GM18951 (cell line): ENCODE results near the gene PCDH9.

Experiments
- POLR2A ChIP-seq: IDR thresholded peaks from 4 replicates; pipeline ENCODE4 v1.6.1; 2011; ENCODE audit warnings: mild to moderate bottlenecking; ENCODE audit not compliant: insufficient read length, insufficient read depth; ENCODE audit errors: extremely low read depth
- in situ Hi-C: fragments of 300-500 bp; cut with MboI; formaldehyde crosslinking; loops from one replicate; pipeline ENCODE4 v1.12.0; 2022; ENCODE audit warnings: low sequenced_read_pairs, mixed read lengths, inconsistent platforms; ENCODE audit not compliant: unreplicated experiment

The PCDH9 gene

GRCh38 chr13:66553391-66553790 is 676.7 kb downstream of the PCDH9 start:
- in situ Hi-C loops, result no loop called here
- TF ChIP-seq POLR2A, result no peak

GRCh38 chr13:66551128-66551527 is 679.0 kb downstream of the PCDH9 start:
- in situ Hi-C loops, result no loop called here
- TF ChIP-seq POLR2A, result no peak

- in situ Hi-C loops, result no loop called here
- no peak for TF ChIP-seq POLR2A
These were observed 682.5 kb downstream of the PCDH9 start for GRCh38 chr13:66547685-66548084.

GRCh38 chr13:66546534-66547379 is 683.4 kb downstream of the PCDH9 start:
- TF ChIP-seq POLR2A, result no peak
- in situ Hi-C loops, result no loop called here

- in situ Hi-C loops, result no loop called here
- TF ChIP-seq POLR2A, result no peak
These were observed 686.4 kb downstream of the PCDH9 start for GRCh38 chr13:66543780-66544179.

GRCh38 chr13:66537417-66537816 is 692.7 kb downstream of the PCDH9 start:
- in situ Hi-C loops, result no loop called here
- TF ChIP-seq POLR2A, result no peak

GRCh38 chr13:66536746-66537145 is 693.4 kb downstream of the PCDH9 start:
- in situ Hi-C loops, result no loop called here
- TF ChIP-seq POLR2A, result no peak

- TF ChIP-seq POLR2A, result no peak
- in situ Hi-C loops, result no loop called here
These were observed 695.6 kb downstream of the PCDH9 start for GRCh38 chr13:66534561-66534960.

- TF ChIP-seq POLR2A, result no peak
- in situ Hi-C loops, result no loop called here
These were observed 697.3 kb downstream of the PCDH9 start for GRCh38 chr13:66532845-66533244.

GRCh38 chr13:66532146-66532545 is 698.0 kb downstream of the PCDH9 start:
- in situ Hi-C loops, result no loop called here
- no peak for TF ChIP-seq POLR2A

GRCh38 chr13:66530686-66531085 is 699.5 kb downstream of the PCDH9 start:
- TF ChIP-seq POLR2A, result no peak
- in situ Hi-C loops, result no loop called here

GRCh38 chr13:66530158-66530557 is 700.0 kb downstream of the PCDH9 start:
- in situ Hi-C loops, result no loop called here
- no peak for TF ChIP-seq POLR2A

- in situ Hi-C loops, result no loop called here
- no peak for TF ChIP-seq POLR2A
These were observed 701.1 kb downstream of the PCDH9 start for GRCh38 chr13:66528944-66529576.

- no peak for TF ChIP-seq POLR2A
- in situ Hi-C loops, result no loop called here
These were observed 702.0 kb downstream of the PCDH9 start for GRCh38 chr13:66528180-66528579.
